Sigmoid colon (tissue), 4 donors: ENCODE measurements around the gene EXOC7.

Source experiments
- CTCF ChIP-seq, 4 experiments: fragments of 450-650 bp in 3 of 4; fragments of 200-600 bp in 1 of 4; IDR thresholded peaks; one replicate each; pipeline ENCODE4 v1.5.1; 2016 to 2019; ENCODE audit warnings: antibody characterized with exemption in 4 of 4, mild to moderate bottlenecking in 3 of 4, moderate library complexity in 2 of 4
- EP300 ChIP-seq, 4 donors: sonication (generic); formaldehyde crosslinking; IDR thresholded peaks; one replicate each; pipeline ENCODE4 v1.6.1; 2017; ENCODE audit warnings: antibody characterized with exemption in 4 of 4
- POLR2A ChIP-seq, 2 donors: fragments of 450-650 bp; IDR thresholded peaks; one replicate each; pipeline ENCODE4 v1.6.1; 2016; ENCODE audit warnings: antibody characterized with exemption in 2 of 2, mild to moderate bottlenecking in 2 of 2, moderate library complexity in 2 of 2

GRCh38 chr17:76032780-76033108, 70.8 kb downstream of the EXOC7 start:
- no peak for TF ChIP-seq EP300 (IDR thresholded peaks at IDR 0.05)
- TF ChIP-seq CTCF (IDR thresholded peaks at IDR 0.05) = no peak
- TF ChIP-seq POLR2A (IDR thresholded peaks at IDR 0.05) = no peak
